K562 (cell line): ENCODE results near the gene FAM171A2. TPM values are rescaled to one million over a fixed set of nuclear protein-coding genes. Genes with fewer than 3 reads are reported as not detected.

ENCODE experiments used
- ATAC-seq: fragments of 200-7000 bp; cut with Tn5 transposase; 3 replicates; pipeline ENCODE4 v1.9.1; 2020; ENCODE audit warnings: moderate library complexity
- BruUV-seq: library from RNA; stranded (reverse); fragments of 400-500 nt; replicated peaks from 2 replicates; lab custom pipeline; 2021; lab: Mats Ljungman, UMichigan
- CTCF ChIA-PET: fragments of 300-600 bp; formaldehyde crosslinking; extraction: SDS; loops from one replicate; lab custom pipeline; 2021; ENCODE audit warnings: low intra/inter-chr PET ratio; lab: Yijun Ruan, JAX
- POLR2A ChIA-PET: fragments of 300-600, 350-650 bp; sonication (Branson Sonifier 250); formaldehyde crosslinking; extraction: SDS; loops from one replicate; lab custom pipeline; 2021; ENCODE audit warnings: antibody characterized with exemption, inconsistent platforms; lab: Yijun Ruan, JAX
- DNase-seq, 4 experiments: peaks; one replicate each; pipeline versions ENCODE4 v3.0.0 to v3.0.0-alpha.2; 2011 to 2018; ENCODE audit warnings: low spot score in 3 of 4, mixed read lengths in 3 of 4; ENCODE audit errors: extremely low read depth in 1 of 4
- FAIRE-seq: peaks from 2 replicates; lab custom pipeline; 2011; peaks lifted over from hg19 to GRCh38; lab: Jason Lieb, UNC
- H2AFZ ChIP-seq: 2 replicates; pipeline ENCODE4 v1.6.0; 2011; ENCODE audit warnings: low read depth, low read length, control low read depth, inconsistent platforms
- H3K27ac ChIP-seq: fragments of 200-600 bp; 3 replicates; pipeline ENCODE4 v1.8.0; 2011; ENCODE audit warnings: low read depth, mild to moderate bottlenecking, control low read depth, inconsistent platforms, low read length, moderate library complexity, mixed read lengths; ENCODE audit errors: extremely low read depth
- H3K27me3 ChIP-seq, 2 experiments: fragments of 300-600 bp in 1 of 2; 2 replicates in 1 of 2; 3 replicates in 1 of 2; pipeline versions ENCODE4 v1.6.0 to v1.8.0; 2011; ENCODE audit warnings: inconsistent platforms in 2 of 2, low read length in 2 of 2, mild to moderate bottlenecking in 1 of 2, mixed read lengths in 1 of 2, moderate library complexity in 1 of 2; ENCODE audit not compliant: control insufficient read depth in 2 of 2, insufficient read depth in 2 of 2
- H3K36me3 ChIP-seq: fragments of 300-600 bp; 3 replicates; pipeline ENCODE4 v1.8.0; 2011; ENCODE audit warnings: mild to moderate bottlenecking, low read length, inconsistent platforms; ENCODE audit not compliant: control insufficient read depth, insufficient read depth
- H3K4me1 ChIP-seq, 2 experiments: fragments of 200-600 bp in 1 of 2; replicated peaks in 1 of 2; 2 replicates in 1 of 2; 3 replicates in 1 of 2; pipeline versions ENCODE4 v1.5.1 to v1.8.0; 2011; ENCODE audit warnings: inconsistent platforms in 2 of 2, low read length in 2 of 2, mild to moderate bottlenecking in 1 of 2, mixed read lengths in 1 of 2, moderate library complexity in 1 of 2; ENCODE audit not compliant: control insufficient read depth in 2 of 2, insufficient read depth in 2 of 2
- H3K4me2 ChIP-seq: 2 replicates; pipeline ENCODE4 v1.6.1; 2011; ENCODE audit warnings: low read length, control low read depth, inconsistent platforms, mixed read lengths; ENCODE audit not compliant: insufficient read depth
- H3K4me3 ChIP-seq: fragments of 200-600 bp; sonication (generic), shearing (Covaris generic); 2 replicates; pipeline ENCODE4 v1.5.1; 2016; ENCODE audit warnings: control low read depth, inconsistent platforms
- H3K79me2 ChIP-seq: fragments of 200-600 bp; 3 replicates; pipeline ENCODE4 v1.8.0; 2011; ENCODE audit warnings: low read length, inconsistent platforms; ENCODE audit not compliant: control insufficient read depth, insufficient read depth
- H3K9ac ChIP-seq, 2 experiments: 2 replicates each; pipeline versions ENCODE4 v1.6.0 to v1.6.1; 2011; ENCODE audit warnings: low read depth in 2 of 2, low read length in 2 of 2, control low read depth in 1 of 2, inconsistent platforms in 1 of 2, mild to moderate bottlenecking in 1 of 2, mixed read lengths in 1 of 2; ENCODE audit not compliant: insufficient read depth in 1 of 2
- H3K9me1 ChIP-seq: one replicate; pipeline ENCODE4 v1.6.0; 2011; ENCODE audit warnings: inconsistent platforms, mild to moderate bottlenecking, low read length, moderate library complexity; ENCODE audit not compliant: control insufficient read depth, insufficient read depth
- H3K9me3 ChIP-seq: replicated peaks from 2 replicates; pipeline ENCODE4 v1.5.1; 2011; ENCODE audit warnings: low read depth, low read length, inconsistent platforms; ENCODE audit not compliant: control insufficient read depth, insufficient read depth
- H4K20me1 ChIP-seq: replicated peaks from 2 replicates; pipeline ENCODE4 v1.6.1; 2011; ENCODE audit warnings: low read length, inconsistent platforms, mixed read lengths; ENCODE audit not compliant: control insufficient read depth, insufficient read depth
- BACH1 ChIP-seq: fragments of 200-800 bp; sonication (Bioruptor generic); IDR thresholded peaks from 2 replicates; pipeline ENCODE4 v1.6.1; 2016; ENCODE audit warnings: missing genetic modification characterization, missing compliant biosample characterization
- DACH1 ChIP-seq: fragments of 450-650 bp; IDR thresholded peaks from 2 replicates; pipeline ENCODE4 v1.6.1; 2018; ENCODE audit not compliant: partially characterized antibody
- DIDO1 ChIP-seq: fragments of 450-650 bp; IDR thresholded peaks from 2 replicates; pipeline ENCODE4 v1.6.1; 2016; ENCODE audit warnings: low read depth, missing biosample characterization, missing genetic modification characterization
- DPF2 ChIP-seq: fragments of 450-650 bp; IDR thresholded peaks from 2 replicates; pipeline ENCODE4 v1.6.1; 2016
- E2F4 ChIP-seq: sonication (generic); formaldehyde crosslinking; IDR thresholded peaks from 2 replicates; pipeline ENCODE4 v1.8.0; 2022; ENCODE audit warnings: mild to moderate bottlenecking, low read depth, missing genetic modification reagents
- FUS ChIP-seq: fragments of 200-400 bp; formaldehyde crosslinking; optimal IDR thresholded peaks from 2 replicates; pipeline ENCODE3; 2017; ENCODE audit warnings: low read depth, low read length
- GABPB1 ChIP-seq: sonication (generic); formaldehyde crosslinking; IDR thresholded peaks from 2 replicates; pipeline ENCODE4 v1.8.0; 2022; ENCODE audit warnings: mild to moderate bottlenecking, missing genetic modification reagents
- HDAC1 ChIP-seq, 2 experiments: fragments of 450-650 bp; IDR thresholded peaks; 2 replicates each; pipeline ENCODE4 v1.6.1; 2016 to 2017; ENCODE audit warnings: inconsistent platforms in 1 of 2, mild to moderate bottlenecking in 1 of 2, moderate library complexity in 1 of 2
- HMG20A ChIP-seq: fragments of 450-650 bp; formaldehyde crosslinking; conservative IDR thresholded peaks from 2 replicates; pipeline ENCODE4 v1.4.0; 2020; ENCODE audit warnings: mild to moderate bottlenecking, mixed read lengths
- KAT8 ChIP-seq: fragments of 450-650 bp; IDR thresholded peaks from 2 replicates; pipeline ENCODE4 v1.6.1; 2016; ENCODE audit warnings: low read depth, mild to moderate bottlenecking
- MECOM ChIP-seq: fragments of 250-450 bp; sonication (Bioruptor Pico); IDR thresholded peaks from 2 replicates; pipeline ENCODE4 v1.8.0; 2022; ENCODE audit warnings: inconsistent platforms
- MTF1 ChIP-seq: fragments of 250-450 bp; sonication (Bioruptor Pico); IDR thresholded peaks from 2 replicates; pipeline ENCODE4 v1.9.0; 2021; ENCODE audit warnings: moderate library complexity, mild to moderate bottlenecking, inconsistent platforms, borderline replicate concordance
- PHF20 ChIP-seq: fragments of 450-650 bp; IDR thresholded peaks from 2 replicates; pipeline ENCODE4 v1.6.1; 2018; ENCODE audit not compliant: partially characterized antibody
- RUNX1 ChIP-seq: sonication (generic); IDR thresholded peaks from 2 replicates; pipeline ENCODE4 v1.6.1; 2016; ENCODE audit warnings: antibody characterized with exemption, low read depth
- SETDB1 ChIP-seq: IDR thresholded peaks from one replicate; pipeline ENCODE4 v1.6.1; 2012; ENCODE audit warnings: low read length, control low read depth, inconsistent platforms
- SMARCC2 ChIP-seq: fragments of 450-650 bp; IDR thresholded peaks from 2 replicates; pipeline ENCODE4 v1.6.1; 2017; ENCODE audit warnings: antibody characterized with exemption, moderate library complexity, mild to moderate bottlenecking, low read depth
- TCF7 ChIP-seq: sonication (generic); IDR thresholded peaks from 2 replicates; pipeline ENCODE4 v1.6.1; 2016; ENCODE audit warnings: antibody characterized with exemption, borderline replicate concordance
- ZNF143 ChIP-seq: sonication (generic); formaldehyde crosslinking; IDR thresholded peaks from 2 replicates; pipeline ENCODE4 v1.9.0; 2022; ENCODE audit warnings: mild to moderate bottlenecking, missing genetic modification reagents
- ZNF280A ChIP-seq: fragments of 450-650 bp; IDR thresholded peaks from 2 replicates; pipeline ENCODE4 v1.6.1; 2018; ENCODE audit warnings: mild to moderate bottlenecking, low read depth; ENCODE audit not compliant: partially characterized antibody
- ZNF3 ChIP-seq: fragments of 250-450 bp; sonication (Bioruptor Pico); IDR thresholded peaks from 2 replicates; pipeline ENCODE4 v1.5.0; 2021; ENCODE audit warnings: mild to moderate bottlenecking, moderate library complexity
- ZNF707 ChIP-seq: fragments of 250-450 bp; sonication (Bioruptor Pico); conservative IDR thresholded peaks from 2 replicates; pipeline ENCODE4 v1.8.0; 2022; ENCODE audit warnings: inconsistent platforms, mild to moderate bottlenecking, moderate library complexity
- ZNF780A ChIP-seq: fragments of 250-450 bp; sonication (Bioruptor Pico); IDR thresholded peaks from 2 replicates; pipeline ENCODE4 v1.5.0; 2021; ENCODE audit warnings: mild to moderate bottlenecking
- ZZZ3 ChIP-seq: fragments of 450-650 bp; IDR thresholded peaks from 2 replicates; pipeline ENCODE4 v1.6.1; 2016; ENCODE audit warnings: antibody characterized with exemption, mild to moderate bottlenecking, moderate library complexity
- WGBS: fragments of 100-300 bp; shearing (Covaris generic); methylation state at CpG from one replicate; pipeline ENCODE4 v1.1.6; 2016; ENCODE audit warnings: low coverage, mixed read lengths; ENCODE audit not compliant: insufficient coverage; ENCODE audit errors: missing lambda C conversion rate; 5-methylcytosine and 5-hydroxymethylcytosine counted together
- in situ Hi-C: fragments of 300-500 bp; cut with MboI; formaldehyde crosslinking; loops from 4 replicates; pipeline ENCODE4 v1.15.0; 2018; ENCODE audit warnings: inconsistent platforms, mixed read lengths
- intact Hi-C: fragments of 100-400 bp; cut with micrococcal nuclease; formaldehyde crosslinking; loops from 2 replicates; pipeline ENCODE4 v1.14.2; 2022
- polyA plus RNA-seq, 8 experiments: library from polyadenylated mRNA; depleted of rRNA in 4 of 8; stranded (reverse) in 5 of 8; unstranded in 3 of 8; fragments of >200 nt; fragmentation: Nextera tagmentation in 2 of 8; fragmentation: Illumina TruSeq in 1 of 8; extraction: Ambion mirVana in 2 of 8; extraction: Trizol in 1 of 8; gene quantifications; 2 replicates each; pipeline versions ENCODE4 v1.2.1 to v1.2.3, GENCODE V29; 2011 to 2014; ENCODE audit warnings: inconsistent platforms in 1 of 8, missing spikeins in 1 of 8
- total RNA-seq, 7 experiments: library from RNA; depleted of rRNA in 6 of 7; stranded (reverse); fragments of >200 nt in 6 of 7; fragmentation: Illumina TruSeq in 2 of 7; extraction: Trizol in 2 of 7; gene quantifications; 2 replicates each; pipeline versions ENCODE4 v1.2.1 to v1.2.3, GENCODE V29; 2011 to 2021; ENCODE audit warnings: low replicate concordance in 1 of 7

FAM171A2 gene
- total and polyA plus RNA-seq, 9 of the 15 experiments (the other 6 are each of a cell fraction or from before 2014, with no cell fraction given) = 0.10 to 10.2 (median 2.0) TPM; not detected in 1

- CTCF ChIA-PET = interaction anchor here (0.6 kb wide), 1 partner anchor 112 kb away, joined by 3 read pairs; no protein-coding TSS in a partner anchor
Observed at GRCh38 chr17:44378171-44378705, 14.6 kb upstream of the FAM171A2 start.

GRCh38 chr17:44376779-44377178, 13.1 kb upstream of the FAM171A2 start:
- H3K36me3 ChIP-seq = no peaks in the 10 kb centered on the region
- WGBS = 72% methylated on average over 9 of the region's 12 CpGs
- ChIA-PET POLR2A (interaction anchor here (0.6 to 1.1 kb wide), 2 partner anchors 8 to 383 kb away, joined by 3 to 4 read pairs; no protein-coding TSS in a partner anchor), CTCF (no interaction called here)
- in situ Hi-C loops = no loop called here
- intact Hi-C loops = no loop called here
- H3K9ac ChIP-seq = no peak overlapping the region
- H3K4me1 ChIP-seq = peaks cover 8 to 31% of the 10 kb centered on the region in 2 experiments; a peak in 4 of 5 replicates
- DNase-seq (no peak), FAIRE-seq (no peak), ATAC-seq (no peak)
- H3K27me3 ChIP-seq = no peaks in the 10 kb centered on the region; a peak in 1 of 5 replicates
- H3K4me3 ChIP-seq = no peak overlapping the region
- H4K20me1 ChIP-seq = no peaks in the 10 kb centered on the region
- no peaks in the 10 kb centered on the region for H3K79me2 ChIP-seq
- no peak overlapping the region for H2AFZ ChIP-seq
- BruUV-seq = no TSS peak
- no peak overlapping the region for H3K27ac ChIP-seq
- H3K9me3 ChIP-seq = no peaks in the 10 kb centered on the region
- H3K9me1 ChIP-seq = no peaks in the 10 kb centered on the region
- H3K4me2 ChIP-seq = no peak overlapping the region
- no peak for TF ChIP-seq E2F4
- TF ChIP-seq DACH1 = no peak
- TF ChIP-seq ZZZ3 = no peak
- no peak for TF ChIP-seq GABPB1 (CRISPR knock-in tag)
- TF ChIP-seq ZNF280A = no peak
- TF ChIP-seq MECOM (CRISPR knock-in tag) = no peak
- no peak for TF ChIP-seq TCF7
- TF ChIP-seq DIDO1 (tag) = no peak
- no peak for TF ChIP-seq KAT8
- no peak for TF ChIP-seq ZNF707 (CRISPR knock-in tag)

More at GRCh38 chr17:44378171-44378705, 14.6 kb upstream of the FAM171A2 start:
- Histone ChIP-seq H3K4me1 (peaks cover 8 to 31% of the 10 kb centered on the region in 2 experiments; a peak in 4 of 5 replicates), H3K4me3 (no peak overlapping the region), H3K9ac (no peak overlapping the region; a peak in 1 of 4 replicates), H3K27ac (no peak overlapping the region), H4K20me1 (no peaks in the 10 kb centered on the region), H2AFZ (no peak overlapping the region), H3K4me2 (no peak overlapping the region), H3K36me3 (no peaks in the 10 kb centered on the region), H3K27me3 (no peaks in the 10 kb centered on the region; a peak in 1 of 5 replicates), H3K9me3 (no peaks in the 10 kb centered on the region), H3K79me2 (no peaks in the 10 kb centered on the region), H3K9me1 (no peaks in the 10 kb centered on the region)
- no TSS peak for BruUV-seq
- DNase-seq = no peak
- no peak for FAIRE-seq
- in situ Hi-C loops = no loop called here
- POLR2A ChIA-PET = interaction anchor here (0.6 kb wide), 1 partner anchor 51 kb away, joined by 3 read pairs; no protein-coding TSS in a partner anchor
- no peak for ATAC-seq
- TF ChIP-seq RUNX1 (no peak), PHF20 (no peak), HDAC1 (IDR thresholded peaks at IDR 0.05) (no peak), SMARCC2 (no peak), MTF1 (CRISPR knock-in tag) (no peak), ZNF780A (CRISPR knock-in tag) (no peak), ZNF3 (CRISPR knock-in tag) (no peak), FUS (no peak), HMG20A (CRISPR knock-in tag) (no peak), ZNF143 (CRISPR knock-in tag) (no peak), SETDB1 (no peak), DPF2 (no peak), BACH1 (no peak)
- WGBS = 45% methylated on average over 14 of the region's 14 CpGs
- intact Hi-C loops = no loop called here
